RWPE2 (cell line): ENCODE results near the gene FOXK2.
A peak's percentile ranks its signal among the peaks of the same experiment; 100 is the strongest.

Source experiments
- ATAC-seq: fragments of 200-7000 bp; cut with Tn5 transposase; 3 replicates; pipeline ENCODE4 v1.9.1; 2021; ENCODE audit warnings: low read depth
- DNase-seq: peaks from one replicate; pipeline ENCODE4 v3.0.0-alpha.2; 2020; ENCODE audit warnings: low spot score
- H3K27ac ChIP-seq: fragments of 450-650 bp; 2 replicates; pipeline ENCODE4 v1.5.1; 2017; ENCODE audit warnings: mild to moderate bottlenecking; ENCODE audit not compliant: poor library complexity, severe bottlenecking
- H3K27me3 ChIP-seq: fragments of 250-450 bp; sonication (Bioruptor Pico); 2 replicates; pipeline ENCODE4 v1.5.1; 2021; ENCODE audit warnings: mild to moderate bottlenecking, moderate library complexity; ENCODE audit not compliant: insufficient read depth, poor library complexity, severe bottlenecking
- H3K36me3 ChIP-seq: fragments of 250-450 bp; sonication (Bioruptor Pico); 2 replicates; pipeline ENCODE4 v1.5.1; 2020; ENCODE audit warnings: low read depth, mild to moderate bottlenecking, moderate library complexity
- H3K4me1 ChIP-seq: fragments of 250-450 bp; sonication (Bioruptor Pico); 2 replicates; pipeline ENCODE4 v1.5.1; 2021; ENCODE audit warnings: mild to moderate bottlenecking, moderate library complexity; ENCODE audit not compliant: insufficient read depth, poor library complexity, severe bottlenecking
- H3K4me3 ChIP-seq: fragments of 250-450 bp; sonication (Bioruptor Pico); 2 replicates; pipeline ENCODE4 v1.5.1; 2021; ENCODE audit warnings: mild to moderate bottlenecking, moderate library complexity; ENCODE audit not compliant: severe bottlenecking
- H3K9me3 ChIP-seq: fragments of 250-450 bp; sonication (Bioruptor Pico); 2 replicates; pipeline ENCODE4 v1.5.1; 2021; ENCODE audit warnings: mild to moderate bottlenecking, moderate library complexity; ENCODE audit not compliant: severe bottlenecking
- TF ChIP-seq, protein P1 (sequence below): fragments of 450-650 bp; IDR thresholded peaks from one replicate; pipeline ENCODE4 v1.5.1; 2017; ENCODE audit warnings: mild to moderate bottlenecking, moderate library complexity; ENCODE audit not compliant: poor library complexity, severe bottlenecking

The FOXK2 gene

DNA sequence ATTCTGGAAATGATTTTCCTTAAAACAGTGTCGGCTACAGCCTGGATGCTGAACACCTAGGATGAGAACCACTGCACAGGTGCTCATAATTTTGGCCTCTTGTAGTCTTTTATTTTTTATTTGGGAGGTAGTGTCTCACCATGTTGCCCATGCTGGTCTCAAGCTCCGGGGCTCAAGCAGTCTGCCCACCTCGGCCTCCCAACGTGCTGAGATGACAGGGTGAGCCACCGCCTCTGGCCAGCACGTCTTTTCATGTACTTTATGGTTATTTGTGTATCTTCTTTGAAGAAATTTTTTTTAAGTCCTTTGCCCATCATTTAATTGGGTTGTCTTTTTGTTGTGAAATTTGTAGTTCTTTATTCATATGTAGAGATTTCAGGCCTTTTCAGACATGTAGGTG lies 70.7 kb downstream of the FOXK2 start:
- DNase-seq: no peak
- H3K4me3 ChIP-seq: no peak overlapping the region
- TF ChIP-seq, protein P1, sequence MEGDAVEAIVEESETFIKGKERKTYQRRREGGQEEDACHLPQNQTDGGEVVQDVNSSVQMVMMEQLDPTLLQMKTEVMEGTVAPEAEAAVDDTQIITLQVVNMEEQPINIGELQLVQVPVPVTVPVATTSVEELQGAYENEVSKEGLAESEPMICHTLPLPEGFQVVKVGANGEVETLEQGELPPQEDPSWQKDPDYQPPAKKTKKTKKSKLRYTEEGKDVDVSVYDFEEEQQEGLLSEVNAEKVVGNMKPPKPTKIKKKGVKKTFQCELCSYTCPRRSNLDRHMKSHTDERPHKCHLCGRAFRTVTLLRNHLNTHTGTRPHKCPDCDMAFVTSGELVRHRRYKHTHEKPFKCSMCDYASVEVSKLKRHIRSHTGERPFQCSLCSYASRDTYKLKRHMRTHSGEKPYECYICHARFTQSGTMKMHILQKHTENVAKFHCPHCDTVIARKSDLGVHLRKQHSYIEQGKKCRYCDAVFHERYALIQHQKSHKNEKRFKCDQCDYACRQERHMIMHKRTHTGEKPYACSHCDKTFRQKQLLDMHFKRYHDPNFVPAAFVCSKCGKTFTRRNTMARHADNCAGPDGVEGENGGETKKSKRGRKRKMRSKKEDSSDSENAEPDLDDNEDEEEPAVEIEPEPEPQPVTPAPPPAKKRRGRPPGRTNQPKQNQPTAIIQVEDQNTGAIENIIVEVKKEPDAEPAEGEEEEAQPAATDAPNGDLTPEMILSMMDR: no peak
- H3K9me3 ChIP-seq: no peaks in the 10 kb centered on the region
- no peak overlapping the region for H3K27ac ChIP-seq
- peaks cover 10% of the 10 kb centered on the region for H3K4me1 ChIP-seq
- no peaks in the 10 kb centered on the region for H3K27me3 ChIP-seq
- H3K36me3 ChIP-seq: peaks cover 52% of the 10 kb centered on the region
- no peak for ATAC-seq

- Histone ChIP-seq H3K4me3 (no peak overlapping the region), H3K27ac (peak overlapping the region; percentile 88), H3K4me1 (peaks cover 10% of the 10 kb centered on the region), H3K27me3 (no peaks in the 10 kb centered on the region), H3K9me3 (no peaks in the 10 kb centered on the region), H3K36me3 (peaks cover 52% of the 10 kb centered on the region)
- no peak for ATAC-seq
- no peak for DNase-seq
- TF ChIP-seq, protein P1: no peak
These were observed 71.5 kb downstream of the FOXK2 start for GRCh38 chr17:82590881-82591539.

- H3K27me3 ChIP-seq: no peaks in the 10 kb centered on the region
- H3K4me3 ChIP-seq: no peak overlapping the region
- H3K9me3 ChIP-seq: no peaks in the 10 kb centered on the region
- TF ChIP-seq, protein P1: no peak
- ATAC-seq (peak; percentile 14; the same call in 2 of the 3 replicates), DNase-seq (no peak)
- peaks cover 10% of the 10 kb centered on the region for H3K4me1 ChIP-seq
- peak overlapping the region; percentile 88 for H3K27ac ChIP-seq
- H3K36me3 ChIP-seq: peaks cover 56% of the 10 kb centered on the region
These were observed 72.8 kb downstream of the FOXK2 start for GRCh38 chr17:82592289-82592766.

DNA sequence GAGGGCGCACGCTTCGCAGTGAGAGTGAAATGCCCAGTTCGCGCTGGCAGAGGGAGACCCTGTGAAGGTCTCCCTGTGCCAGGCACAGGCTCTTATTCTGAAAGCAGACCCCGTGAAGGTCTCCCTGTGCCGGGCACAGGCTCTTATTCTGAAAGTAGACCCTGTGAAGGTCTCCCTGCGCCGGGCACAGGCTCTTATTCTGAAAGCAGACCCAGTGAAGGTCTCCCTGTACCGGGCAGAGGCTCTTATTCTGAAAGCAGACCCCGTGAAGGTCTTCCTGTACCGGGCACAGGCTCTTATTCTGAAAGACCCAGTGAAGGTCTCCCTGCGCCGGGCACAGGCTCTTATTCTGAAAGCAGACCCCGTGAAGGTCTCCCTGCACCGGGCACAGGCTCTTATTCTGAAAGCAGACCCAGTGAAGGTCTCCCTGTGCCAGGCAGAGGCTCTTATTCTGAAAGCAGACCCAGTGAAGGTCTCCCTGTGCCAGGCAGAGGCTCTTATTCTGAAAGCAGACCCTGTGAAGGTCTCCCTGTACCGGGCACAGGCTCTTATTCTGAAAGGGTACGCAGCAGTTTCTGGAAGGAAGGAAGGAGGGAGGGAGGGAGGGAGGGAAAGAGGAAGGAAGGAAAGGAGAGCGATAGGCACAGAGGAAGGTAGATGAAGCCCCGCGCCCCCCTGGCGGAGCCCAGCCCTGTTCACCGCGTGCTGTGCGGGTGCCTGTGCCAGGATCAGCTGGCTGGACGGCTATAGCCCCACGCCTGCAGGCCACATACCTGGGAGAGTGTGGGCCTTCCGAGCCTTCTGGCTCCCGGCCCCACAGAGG lies 73.4 kb downstream of the FOXK2 start:
- Histone ChIP-seq H3K27me3 (no peaks in the 10 kb centered on the region), H3K4me1 (peaks cover 10% of the 10 kb centered on the region), H3K27ac (peak overlapping the region; percentile 88), H3K9me3 (no peaks in the 10 kb centered on the region), H3K4me3 (peak overlapping the region; percentile 34), H3K36me3 (peaks cover 54% of the 10 kb centered on the region)
- ATAC-seq: peak; percentile 38
- DNase-seq: no peak
- TF ChIP-seq, protein P1: no peak
